ENCODE measurements around the gene DNAJB5. TPM values are rescaled to one million over a fixed set of nuclear protein-coding genes. Genes with fewer than 3 reads are reported as not detected.
"Not testable (repeated sequence)": the region's sequence is repeated elsewhere in the genome, so short reads cannot be mapped to it uniquely, and the experiment has no call there.

Gene DNAJB5
- total RNA-seq, 1 donor from 2014 or later: 70.0 TPM

DNA sequence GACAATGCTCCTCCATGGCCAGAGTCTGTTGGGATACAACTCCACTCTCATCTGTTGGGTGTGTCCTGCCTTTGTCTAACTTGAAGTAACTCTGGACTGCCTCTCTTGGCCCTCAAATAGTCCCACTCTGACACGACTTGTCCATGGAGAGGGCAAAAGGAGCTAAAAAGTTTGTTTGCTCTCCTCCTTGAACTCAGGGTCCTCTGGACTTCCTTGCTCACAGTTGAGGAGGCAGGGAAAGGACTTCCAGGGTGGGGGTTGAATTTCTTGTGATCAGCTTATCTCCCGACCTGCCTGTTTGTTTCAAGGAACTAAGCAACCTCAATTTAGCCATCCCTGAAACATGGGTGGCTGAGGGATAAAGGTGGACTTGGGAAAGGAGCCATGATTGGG is 11.7 kb downstream of the DNAJB5 start:
- no peak for TF ChIP-seq CTCF (IDR thresholded peaks at IDR 0.05; ENCODE audit: borderline replicate concordance)
- Histone ChIP-seq H3K4me3 (no peak overlapping the region), H3K27ac (replicated peaks) (no peak overlapping the region), H3K4me1 (peaks cover 21% of the 10 kb centered on the region), H3K36me3 (peaks cover 19% of the 10 kb centered on the region), H3K9me3 (replicated peaks) (no peaks in the 10 kb centered on the region), H3K27me3 (ENCODE audit: low read depth) (no peaks in the 10 kb centered on the region)
- no peak for DNase-seq
- intact Hi-C loops (cut with micrococcal nuclease): no loop called here

GRCh38 chr9:35001803-35002502 is 12.4 kb downstream of the DNAJB5 start:
- H3K27ac ChIP-seq (replicated peaks): no peak overlapping the region

DNA sequence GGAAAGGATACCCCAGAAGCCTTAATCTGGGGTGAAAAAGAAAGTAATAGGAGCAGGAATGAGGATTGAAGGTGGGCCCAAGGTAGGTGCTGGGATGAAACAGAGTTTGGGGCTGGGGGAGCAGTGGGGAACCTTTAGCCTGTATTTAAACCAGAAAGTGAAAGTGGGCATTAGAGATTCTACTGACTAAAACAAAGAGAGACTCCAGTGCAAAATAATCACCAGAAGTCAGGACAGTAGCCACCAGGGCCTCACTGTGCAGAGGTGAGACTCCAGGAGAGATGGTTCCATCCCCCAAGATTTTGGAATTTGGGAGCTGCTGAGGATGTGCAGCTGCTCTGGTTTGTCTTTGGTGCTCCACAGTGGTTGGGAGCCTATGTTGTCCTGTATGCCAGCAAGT is 13.1 kb downstream of the DNAJB5 start:
- Histone ChIP-seq H3K9me3 (replicated peaks) (no peaks in the 10 kb centered on the region), H3K27me3 (ENCODE audit: low read depth) (no peaks in the 10 kb centered on the region), H3K36me3 (peaks cover 5% of the 10 kb centered on the region), H3K27ac (replicated peaks) (no peak overlapping the region), H3K4me3 (no peak overlapping the region), H3K4me1 (peaks cover 8% of the 10 kb centered on the region)
- no peak for TF ChIP-seq CTCF (IDR thresholded peaks at IDR 0.05; ENCODE audit: borderline replicate concordance)
- intact Hi-C loops (cut with micrococcal nuclease): no loop called here
- no peak for DNase-seq

More at GRCh38 chr9:35001803-35002502, 12.4 kb downstream of the DNAJB5 start:
- H3K27me3 ChIP-seq (ENCODE audit: low read depth): no peaks in the 10 kb centered on the region
- no peaks in the 10 kb centered on the region for H3K9me3 ChIP-seq (replicated peaks)
- H3K36me3 ChIP-seq: peaks cover 12% of the 10 kb centered on the region
- no peak overlapping the region for H3K4me3 ChIP-seq
- DNase-seq: no peak
- H3K4me1 ChIP-seq: peaks cover 15% of the 10 kb centered on the region
- TF ChIP-seq CTCF (IDR thresholded peaks at IDR 0.05; ENCODE audit: borderline replicate concordance): no peak
- intact Hi-C loops (cut with micrococcal nuclease): no loop called here

DNA sequence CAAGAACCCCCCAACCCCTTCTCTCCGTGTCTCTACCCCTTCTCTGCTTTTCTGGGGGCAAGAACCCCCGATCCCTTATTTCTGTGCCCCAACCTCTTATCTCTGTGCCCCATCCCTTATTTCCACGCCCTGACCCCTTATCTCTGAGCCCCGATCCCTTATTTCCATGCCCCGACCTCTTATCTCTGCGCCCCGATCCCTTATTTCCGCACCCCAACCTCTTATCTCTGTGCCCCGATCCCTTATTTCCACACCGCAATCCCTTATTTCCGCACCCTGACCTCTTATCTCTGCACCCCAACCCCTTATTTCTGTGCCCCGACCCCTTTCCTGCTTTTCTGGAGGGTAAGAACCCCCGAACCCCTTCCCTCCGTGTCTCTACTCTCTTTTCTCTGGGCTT is 14.8 kb downstream of the DNAJB5 start:
- H3K27ac ChIP-seq (replicated peaks); H3K4me3 ChIP-seq; H3K4me1 ChIP-seq; H3K36me3 ChIP-seq; intact Hi-C loops (cut with micrococcal nuclease); DNase-seq; H3K9me3 ChIP-seq (replicated peaks); H3K27me3 ChIP-seq (ENCODE audit: low read depth): not testable (repeated sequence)

DNA sequence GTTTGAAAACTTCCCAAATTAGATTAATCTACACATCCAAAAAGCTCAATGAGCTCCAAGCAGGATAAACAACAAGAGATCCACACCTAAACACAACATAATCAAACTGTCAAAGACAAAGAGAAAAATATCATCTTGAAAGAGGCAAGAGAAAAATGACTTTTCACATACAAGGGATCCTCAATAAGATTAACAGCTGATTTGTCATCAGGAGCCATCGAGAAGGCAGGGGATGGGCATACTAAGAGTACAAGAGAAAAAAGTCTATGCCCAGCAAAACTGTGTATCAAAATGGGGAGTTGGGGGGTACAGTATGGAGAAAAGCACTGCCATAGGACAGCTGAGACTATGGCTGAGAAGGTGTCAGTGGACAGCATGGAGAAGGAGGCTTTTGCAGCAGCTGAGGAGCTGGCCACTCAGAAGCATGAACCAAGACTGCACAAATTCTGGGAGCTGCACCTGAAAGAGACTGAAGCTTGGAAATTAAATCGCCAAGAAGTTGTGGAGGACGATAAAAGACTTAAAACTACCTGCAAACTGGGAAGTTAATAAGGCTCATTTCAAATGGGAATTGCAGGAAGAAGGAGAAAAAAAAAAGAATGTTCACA is 20.9 kb downstream of the DNAJB5 start:
- H3K4me3 ChIP-seq: no peak overlapping the region
- intact Hi-C loops (cut with micrococcal nuclease): no loop called here
- no peak for TF ChIP-seq CTCF (IDR thresholded peaks at IDR 0.05; ENCODE audit: borderline replicate concordance)
- H3K9me3 ChIP-seq (replicated peaks): peaks cover 22% of the 10 kb centered on the region
- H3K27ac ChIP-seq (replicated peaks): no peak overlapping the region
- H3K27me3 ChIP-seq (ENCODE audit: low read depth): no peaks in the 10 kb centered on the region
- DNase-seq: no peak
- peaks cover 51% of the 10 kb centered on the region for H3K36me3 ChIP-seq
- no peaks in the 10 kb centered on the region for H3K4me1 ChIP-seq

- no peak for DNase-seq
- Histone ChIP-seq H3K27ac (replicated peaks) (no peak overlapping the region), H3K36me3 (peaks cover 54% of the 10 kb centered on the region), H3K4me1 (no peaks in the 10 kb centered on the region), H3K9me3 (replicated peaks) (peaks cover 22% of the 10 kb centered on the region), H3K27me3 (ENCODE audit: low read depth) (no peaks in the 10 kb centered on the region), H3K4me3 (no peak overlapping the region)
- no peak for TF ChIP-seq CTCF (IDR thresholded peaks at IDR 0.05; ENCODE audit: borderline replicate concordance)
- intact Hi-C loops (cut with micrococcal nuclease): no loop called here
Measured at GRCh38 chr9:35014517-35014916, 25.0 kb downstream of the DNAJB5 start.

DNA sequence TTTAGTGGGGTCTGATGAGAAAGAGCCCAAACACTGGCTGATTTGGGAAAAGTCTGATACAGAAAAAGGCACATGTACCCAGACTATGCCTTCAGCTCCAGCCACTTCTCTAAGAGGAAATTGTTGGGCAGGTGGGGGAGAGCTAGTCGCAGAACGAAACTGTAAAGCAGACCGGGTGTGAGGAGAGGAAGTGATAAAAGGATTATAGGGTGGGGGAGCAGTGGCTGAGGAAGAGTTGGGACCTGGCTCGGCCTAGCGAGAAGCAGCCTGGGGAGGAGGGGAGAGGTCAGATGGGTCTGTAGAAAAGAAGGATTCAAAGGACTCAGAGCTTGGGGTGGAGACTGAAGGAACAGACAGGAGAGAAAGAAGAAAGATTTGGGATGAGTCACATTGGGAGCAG is 33.9 kb downstream of the DNAJB5 start:
- H3K9me3 ChIP-seq (replicated peaks); DNase-seq; H3K27me3 ChIP-seq (ENCODE audit: low read depth); H3K27ac ChIP-seq (replicated peaks); H3K4me3 ChIP-seq; intact Hi-C loops (cut with micrococcal nuclease): not testable (repeated sequence)
- H3K4me1 ChIP-seq: peaks cover 13% of the 10 kb centered on the region
- H3K36me3 ChIP-seq: peaks cover 47% of the 10 kb centered on the region
